Peyer's patch (tissue), 4 donors: ENCODE measurements around the gene TMEM52. TPM values are rescaled to one million over a fixed set of nuclear protein-coding genes. Genes with fewer than 3 reads are reported as not detected.

Experiments used
- DNase-seq, 3 donors: peaks; one replicate each; pipeline ENCODE4 v3.0.0-alpha.2; 2017 to 2019
- H3K27ac ChIP-seq, 4 donors: fragments of 200-600 bp; sonication (generic); one replicate each; pipeline ENCODE4 v1.5.1; 2016 to 2019
- H3K27me3 ChIP-seq, 2 donors: fragments of 200-600 bp; sonication (generic); one replicate each; pipeline ENCODE4 v1.5.1; 2019
- H3K36me3 ChIP-seq, 3 donors: fragments of 200-600 bp; sonication (generic); one replicate each; pipeline ENCODE4 v1.5.1; 2016 to 2019
- H3K4me1 ChIP-seq, 4 donors: fragments of 200-600 bp; sonication (generic); one replicate each; pipeline ENCODE4 v1.5.1; 2016 to 2019
- H3K4me3 ChIP-seq, 4 donors: fragments of 200-600 bp; sonication (generic); 1 replicate in 3 of 4; 2 replicates in 1 of 4; pipeline ENCODE4 v1.5.1; 2016 to 2019; ENCODE audit warnings: mild to moderate bottlenecking in 1 of 4
- H3K9me3 ChIP-seq, 4 donors: fragments of 200-600 bp; sonication (generic); one replicate each; pipeline ENCODE4 v1.5.1; 2016 to 2019; ENCODE audit warnings: mild to moderate bottlenecking in 1 of 4
- CTCF ChIP-seq, 6 experiments: fragments of 450-650 bp in 4 of 6; fragments of 200-600 bp in 2 of 6; sonication (generic) in 1 of 6; IDR thresholded peaks; one replicate each; pipeline ENCODE4 v1.5.1; 2017 to 2019; ENCODE audit warnings: antibody characterized with exemption in 6 of 6, mild to moderate bottlenecking in 3 of 6, moderate library complexity in 1 of 6
- POLR2A ChIP-seq, 2 donors: fragments of 450-650 bp; IDR thresholded peaks; one replicate each; pipeline ENCODE4 v1.5.1; 2017; ENCODE audit warnings: antibody characterized with exemption in 2 of 2, mild to moderate bottlenecking in 2 of 2, moderate library complexity in 2 of 2
- total RNA-seq, 4 donors: library from RNA; depleted of rRNA; stranded (reverse); fragments of >200 nt; gene quantifications; one replicate each; pipeline ENCODE4 v1.1.0, GENCODE V29; 2016

The TMEM52 gene
- total RNA-seq, result 10 to 100 TPM in 1 of 4 donors, 1 to 10 TPM in 3; 2.2 to 11.6 (median 6.4) TPM

GRCh38 chr1:1918901-1919303 is at the start of gene TMEM52:
TMEM52 (minus strand) TSS chr1:1919279; CDS start chr1:1919265, 14 bp downstream.
- H3K27ac ChIP-seq, result peak within 1 kb of the TSS; percentile 54 to 68 (median 61)
- TF ChIP-seq CTCF (IDR thresholded peaks at IDR 0.05) (peak in 3 of 6 experiments; percentile 12 to 18 (median 17)), POLR2A (IDR thresholded peaks at IDR 0.05) (peak; percentile 70 to 82)
- H3K4me3 ChIP-seq, result peak within 1 kb of the TSS; percentile 50 to 58 (median 54)
- no peaks in the 10 kb centered on the region for H3K27me3 ChIP-seq
- peaks cover 8 to 29% (median 12%) of the 10 kb centered on the region in 4 donors for H3K4me1 ChIP-seq
- H3K9me3 ChIP-seq, result no peaks in the 10 kb centered on the region
- H3K36me3 ChIP-seq, result no peaks in the 10 kb centered on the region
- no peak for DNase-seq

- Histone ChIP-seq H3K27me3 (no peaks in the 10 kb centered on the region), H3K4me1 (no peaks in the 10 kb centered on the region), H3K4me3 (no peak overlapping the region), H3K9me3 (no peaks in the 10 kb centered on the region), H3K36me3 (no peaks in the 10 kb centered on the region), H3K27ac (no peak overlapping the region)
- TF ChIP-seq POLR2A (IDR thresholded peaks at IDR 0.05) (no peak), CTCF (IDR thresholded peaks at IDR 0.05) (no peak)
- no peak for DNase-seq
Observed at GRCh38 chr1:1967879-1968278, 48.8 kb upstream of the TMEM52 start.

GRCh38 chr1:1967151-1967550 is 48.1 kb upstream of the TMEM52 start:
- no peak for TF ChIP-seq POLR2A (IDR thresholded peaks at IDR 0.05)
- TF ChIP-seq CTCF (IDR thresholded peaks at IDR 0.05), result no peak
- Histone ChIP-seq H3K27ac (no peak overlapping the region), H3K27me3 (no peaks in the 10 kb centered on the region)

GRCh38 chr1:1966071-1966740 is 47.1 kb upstream of the TMEM52 start:
- no peak for DNase-seq
- H3K4me3 ChIP-seq, result no peak overlapping the region
- no peak for TF ChIP-seq POLR2A (IDR thresholded peaks at IDR 0.05)
- TF ChIP-seq CTCF (IDR thresholded peaks at IDR 0.05), result no peak
- no peaks in the 10 kb centered on the region for H3K9me3 ChIP-seq
- no peaks in the 10 kb centered on the region for H3K4me1 ChIP-seq
- no peak overlapping the region for H3K27ac ChIP-seq
- H3K27me3 ChIP-seq, result no peaks in the 10 kb centered on the region
- no peaks in the 10 kb centered on the region for H3K36me3 ChIP-seq

More at GRCh38 chr1:1967151-1967550, 48.1 kb upstream of the TMEM52 start:
- Histone ChIP-seq H3K36me3 (no peaks in the 10 kb centered on the region), H3K4me1 (no peaks in the 10 kb centered on the region), H3K4me3 (no peak overlapping the region), H3K9me3 (no peaks in the 10 kb centered on the region)
- no peak for DNase-seq

- H3K4me3 ChIP-seq, result no peak overlapping the region
- H3K36me3 ChIP-seq, result no peaks in the 10 kb centered on the region
- no peaks in the 10 kb centered on the region for H3K9me3 ChIP-seq
- no peaks in the 10 kb centered on the region for H3K4me1 ChIP-seq
- no peak overlapping the region for H3K27ac ChIP-seq
- no peak for DNase-seq
- no peak for TF ChIP-seq POLR2A (IDR thresholded peaks at IDR 0.05)
- H3K27me3 ChIP-seq, result no peaks in the 10 kb centered on the region
Observed at GRCh38 chr1:1965546-1965945, 46.5 kb upstream of the TMEM52 start.

- Histone ChIP-seq H3K4me1 (peaks cover 0 to 5% (median 0%) of the 10 kb centered on the region in 4 donors), H3K27ac (no peak overlapping the region), H3K4me3 (no peak overlapping the region), H3K36me3 (no peaks in the 10 kb centered on the region), H3K27me3 (no peaks in the 10 kb centered on the region), H3K9me3 (no peaks in the 10 kb centered on the region)
- DNase-seq, result no peak
- TF ChIP-seq POLR2A (IDR thresholded peaks at IDR 0.05) (no peak), CTCF (IDR thresholded peaks at IDR 0.05) (no peak)
Observed at GRCh38 chr1:1964811-1965210, 45.7 kb upstream of the TMEM52 start.
